ENCODE data around the gene GMCL2.

DNA sequence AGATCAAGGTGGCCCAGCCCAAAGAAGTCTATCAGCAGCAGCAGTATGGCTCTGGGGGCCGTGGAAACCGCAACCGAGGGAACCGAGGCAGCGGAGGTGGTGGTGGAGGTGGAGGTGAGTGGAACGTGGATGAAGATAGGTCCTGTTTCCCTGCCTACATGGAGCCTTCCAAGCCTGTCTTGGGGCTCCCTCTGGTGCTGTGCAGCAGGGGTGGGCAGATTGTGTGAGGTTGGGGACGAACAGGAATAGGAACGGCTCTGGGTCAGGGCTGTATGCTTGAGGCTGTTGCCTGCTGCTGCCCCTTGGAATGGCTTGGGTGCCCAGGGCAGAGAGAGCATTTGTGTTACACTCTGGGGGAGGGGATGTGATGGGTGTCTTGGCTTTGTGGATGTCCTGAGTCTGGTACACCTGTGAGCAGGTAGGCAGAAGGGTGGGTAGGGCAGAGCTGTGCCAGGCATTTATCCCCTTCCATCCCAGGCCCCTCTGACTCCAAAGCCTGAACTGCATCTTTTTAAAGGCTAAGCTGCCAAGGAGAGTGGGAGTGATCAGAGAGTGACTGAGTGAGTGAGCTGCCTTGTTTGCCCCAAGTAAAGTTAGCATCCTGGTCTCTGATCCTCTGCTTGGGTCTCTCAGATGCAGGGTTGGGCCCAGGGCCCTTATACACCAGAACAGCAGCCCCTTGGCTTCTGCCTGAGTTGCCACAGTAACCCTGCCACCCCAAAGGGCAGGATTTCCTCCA is 22.3 kb upstream of the GMCL2 start:
- TF ChIP-seq CTCF (IDR thresholded peaks at IDR 0.05) (no peak), POLR2A (IDR thresholded peaks at IDR 0.05) (no peak), POLR2AphosphoS5 (IDR thresholded peaks at IDR 0.05) (no peak)

Data from sigmoid colon (tissue), 4 donors.